CD14-positive monocyte (primary cell): Measurements from ENCODE around the gene RABGAP1. TPM values are rescaled to one million over a fixed set of nuclear protein-coding genes. Genes with fewer than 3 reads are reported as not detected.

Experiments
- DNase-seq, 3 donors: peaks; one replicate each; pipeline ENCODE4 v3.0.0-alpha.2; 2011 to 2022
- H2AFZ ChIP-seq: 2 replicates; pipeline ENCODE4 v1.6.0; 2012; ENCODE audit warnings: mild to moderate bottlenecking, low read depth, low read length, inconsistent platforms; ENCODE audit not compliant: insufficient read depth, poor library complexity, severe bottlenecking
- H3K27ac ChIP-seq, 2 donors: 1 replicate in 1 of 2; 2 replicates in 1 of 2; pipeline ENCODE4 v1.5.1; 2012 to 2013; ENCODE audit warnings: low read length in 2 of 2, control low read depth in 1 of 2, inconsistent platforms in 1 of 2, low read depth in 1 of 2, mild to moderate bottlenecking in 1 of 2
- H3K27me3 ChIP-seq, 2 donors: one replicate each; pipeline versions ENCODE4 v1.6.0 to v1.6.1; 2011 to 2013; ENCODE audit warnings: low read length in 2 of 2; ENCODE audit not compliant: control insufficient read depth in 2 of 2, insufficient read depth in 2 of 2
- H3K36me3 ChIP-seq, 2 donors: replicated peaks in 1 of 2; 1 replicate in 1 of 2; 2 replicates in 1 of 2; pipeline versions ENCODE4 v1.5.1 to v1.6.1; 2012 to 2013; ENCODE audit warnings: low read length in 2 of 2, control low read depth in 1 of 2, inconsistent platforms in 1 of 2, mild to moderate bottlenecking in 1 of 2; ENCODE audit not compliant: insufficient read depth in 2 of 2, control insufficient read depth in 1 of 2
- H3K4me1 ChIP-seq, 2 donors: 1 replicate in 1 of 2; 2 replicates in 1 of 2; pipeline versions ENCODE4 v1.5.1 to v1.6.1; 2012 to 2013; ENCODE audit warnings: low read length in 2 of 2, control low read depth in 1 of 2, inconsistent platforms in 1 of 2, mild to moderate bottlenecking in 1 of 2, moderate library complexity in 1 of 2; ENCODE audit not compliant: insufficient read depth in 2 of 2, control insufficient read depth in 1 of 2
- H3K4me2 ChIP-seq: replicated peaks from 2 replicates; pipeline ENCODE3; 2012; ENCODE audit warnings: low read length, moderate library complexity, mild to moderate bottlenecking; ENCODE audit not compliant: poor library complexity, severe bottlenecking; ENCODE audit errors: extremely low read depth
- H3K4me3 ChIP-seq, 3 experiments: fragments of 200-600 bp in 1 of 3; sonication (generic) in 1 of 3; replicated peaks in 1 of 3; 1 replicate in 2 of 3; 2 replicates in 1 of 3; pipeline ENCODE4 v1.5.1; 2011 to 2013; ENCODE audit warnings: low read length in 3 of 3, mild to moderate bottlenecking in 3 of 3, control low read depth in 2 of 3, low read depth in 2 of 3, inconsistent platforms in 1 of 3, moderate library complexity in 1 of 3
- H3K79me2 ChIP-seq: 2 replicates; pipeline ENCODE4 v1.6.0; 2012; ENCODE audit warnings: mild to moderate bottlenecking, control low read depth, inconsistent platforms, low read length, moderate library complexity; ENCODE audit not compliant: insufficient read depth
- H3K9ac ChIP-seq: 2 replicates; pipeline ENCODE4 v1.6.0; 2017; ENCODE audit warnings: low read length, mild to moderate bottlenecking; ENCODE audit not compliant: insufficient read depth, poor library complexity, severe bottlenecking
- H3K9me3 ChIP-seq, 2 donors: replicated peaks in 1 of 2; 1 replicate in 1 of 2; 2 replicates in 1 of 2; pipeline versions ENCODE4 v1.5.1 to v1.6.1; 2012 to 2013; ENCODE audit warnings: low read length in 2 of 2, control low read depth in 1 of 2; ENCODE audit not compliant: control insufficient read depth in 1 of 2, insufficient read depth in 1 of 2
- H4K20me1 ChIP-seq: 2 replicates; pipeline ENCODE4 v1.6.0; 2012; ENCODE audit warnings: mild to moderate bottlenecking, low read length, control low read depth, moderate library complexity; ENCODE audit not compliant: insufficient read depth
- H3K27ac Mint-ChIP-seq, 7 donors: one replicate each; pipeline ENCODE4 v1.8.0; 2020; ENCODE audit warnings: mild to moderate bottlenecking in 7 of 7, mixed read lengths in 7 of 7, moderate library complexity in 6 of 7, inconsistent platforms in 2 of 7
- H3K27me3 Mint-ChIP-seq, 3 donors: one replicate each; pipeline ENCODE4 v1.8.0; 2021 to 2022; ENCODE audit warnings: low read depth in 3 of 3, mild to moderate bottlenecking in 3 of 3, mixed read lengths in 3 of 3, moderate library complexity in 3 of 3, inconsistent platforms in 1 of 3
- H3K36me3 Mint-ChIP-seq, 2 donors: one replicate each; pipeline ENCODE4 v1.8.0; 2020; ENCODE audit warnings: mixed read lengths in 2 of 2, inconsistent platforms in 1 of 2, mild to moderate bottlenecking in 1 of 2
- H3K4me1 Mint-ChIP-seq: one replicate; pipeline ENCODE4 v1.8.0; 2020; ENCODE audit warnings: mild to moderate bottlenecking, mixed read lengths
- H3K4me3 Mint-ChIP-seq, 2 donors: one replicate each; pipeline ENCODE4 v1.8.0; 2020; ENCODE audit warnings: mild to moderate bottlenecking in 2 of 2, mixed read lengths in 2 of 2, moderate library complexity in 1 of 2
- H3K9me3 Mint-ChIP-seq, 7 donors: one replicate each; pipeline ENCODE4 v1.8.0; 2020 to 2022; ENCODE audit warnings: mixed read lengths in 7 of 7, mild to moderate bottlenecking in 6 of 7, moderate library complexity in 6 of 7, inconsistent platforms in 2 of 7
- CTCF ChIP-seq: fragments of 200-600 bp; IDR thresholded peaks from one replicate; pipeline ENCODE4 v1.8.0; 2022; ENCODE audit warnings: antibody characterized with exemption, mild to moderate bottlenecking
- WGBS: methylation state at CpG from one replicate; pipeline ENCODE4 v1.1.5; 2013; ENCODE audit warnings: missing lambda C conversion rate; ENCODE audit not compliant: insufficient coverage; 5-methylcytosine and 5-hydroxymethylcytosine counted together
- intact Hi-C, 2 donors: fragments of 100-400 bp; cut with micrococcal nuclease; formaldehyde crosslinking; loops; one replicate each; pipeline versions ENCODE4 v1.15.0 to v1.15.1; 2023
- polyA plus RNA-seq, 3 donors: library from polyadenylated mRNA; depleted of rRNA in 1 of 3; unstranded in 2 of 3; stranded (reverse) in 1 of 3; fragments of 300-500 nt in 2 of 3; fragments of >200 nt in 1 of 3; fragmentation: Illumina TruSeq in 2 of 3; gene quantifications; 1 replicate in 2 of 3; 2 replicates in 1 of 3; pipeline ENCODE4 v1.2.3, GENCODE V29; 2012 to 2021

RABGAP1 gene
- polyA plus RNA-seq, 3 donors, result 14.7 to 24.1 (median 19.3) TPM

GRCh38 chr9:122930541-122931225, 10.1 kb upstream of the RABGAP1 start:
- no peak overlapping the region for H3K27ac Mint-ChIP-seq
- H3K9me3 ChIP-seq, result no peaks in the 10 kb centered on the region
- peak overlapping the region; percentile 79 for H3K4me2 ChIP-seq
- peak overlapping the region; percentile 90 for H2AFZ ChIP-seq
- H3K9me3 Mint-ChIP-seq, result no peaks in the 10 kb centered on the region
- H3K4me3 Mint-ChIP-seq, result no peak overlapping the region
- H3K4me1 Mint-ChIP-seq, result peaks cover 23% of the 10 kb centered on the region
- peak overlapping the region; percentile 87 to 93 for H3K27ac ChIP-seq
- H3K4me3 ChIP-seq, result peak overlapping the region; percentile 79 to 88 (median 87)
- 26% methylated on average over 9 of the region's 10 CpGs for WGBS
- intact Hi-C loops, result no loop called here
- TF ChIP-seq CTCF, result no peak
- peak overlapping the region; percentile 89 for H3K9ac ChIP-seq
- peaks cover 34 to 45% of the 10 kb centered on the region in 2 donors for H3K4me1 ChIP-seq
- peaks cover 7 to 9% of the 10 kb centered on the region in 2 donors for H3K36me3 Mint-ChIP-seq
- no peaks in the 10 kb centered on the region for H4K20me1 ChIP-seq
- DNase-seq, result peak in 1 of 3 donors; percentile 44
- no peaks in the 10 kb centered on the region for H3K36me3 ChIP-seq
- H3K27me3 ChIP-seq, result no peaks in the 10 kb centered on the region
- H3K79me2 ChIP-seq, result peaks cover 83% of the 10 kb centered on the region
- H3K27me3 Mint-ChIP-seq, result no peaks in the 10 kb centered on the region

GRCh38 chr9:122931226-122932121, 9.3 kb upstream of the RABGAP1 start, which contains the start of gene ZBTB26:
TSS of gene ZBTB26 (minus strand) at chr9:122931512. CDS start at chr9:122919934, 11,578 bp downstream.
- peak within 1 kb of the TSS; percentile 87 to 93 for H3K27ac ChIP-seq
- Mint-ChIP-seq H3K27ac (peak within 1 kb of the TSS in 1 of 7 donors; percentile 97), H3K27me3 (no peaks in the 10 kb centered on the region), H3K9me3 (no peaks in the 10 kb centered on the region), H3K36me3 (peaks cover 13 to 15% of the 10 kb centered on the region in 2 donors), H3K4me1 (peaks cover 19% of the 10 kb centered on the region), H3K4me3 (no peak within 1 kb of the TSS)
- H2AFZ ChIP-seq, result peak within 1 kb of the TSS; percentile 90
- peak within 1 kb of the TSS; percentile 79 for H3K4me2 ChIP-seq
- intact Hi-C loops, result no loop called here
- H3K4me3 ChIP-seq, result peak within 1 kb of the TSS; percentile 79 to 88 (median 87)
- peaks cover 34 to 42% of the 10 kb centered on the region in 2 donors for H3K4me1 ChIP-seq
- H3K9ac ChIP-seq, result peak within 1 kb of the TSS; percentile 89
- no peaks in the 10 kb centered on the region for H3K9me3 ChIP-seq
- H3K36me3 ChIP-seq, result peaks cover 3 to 6% of the 10 kb centered on the region in 2 donors
- peak; percentile 88 to 93 (median 92) for DNase-seq
- no peaks in the 10 kb centered on the region for H4K20me1 ChIP-seq
- under 1% methylated on average over 47 of the region's 51 CpGs for WGBS
- no peak for TF ChIP-seq CTCF
- H3K79me2 ChIP-seq, result peaks cover 89% of the 10 kb centered on the region
- no peaks in the 10 kb centered on the region for H3K27me3 ChIP-seq
